Stimulated activated naive CD8-positive, alpha-beta T cell treated with anti-CD3 and anti-CD28 coated beads, Interleukin-15, Interleukin-2, amounts not matched to agents 100 U/mL and 50 U/mL, for 24 hours (primary cell): ENCODE data around the gene C17orf50.
A peak's percentile ranks its signal among the peaks of the same experiment; 100 is the strongest.

Experiments
- ATAC-seq: fragments of 150-1000 bp; cut with Tn5 transposase; one replicate; pipeline ENCODE4 v1.10.0; 2021
- DNase-seq: peaks from one replicate; pipeline ENCODE4 v3.0.0; 2021

Gene C17orf50

GRCh38 chr17:35752945-35753764 lies 7.5 kb upstream of the C17orf50 start, which contains the start of gene GAS2L2:
Gene GAS2L2 (minus strand): TSS chr17:35753239. CDS start chr17:35752850, 389 bp downstream.
- ATAC-seq (no peak), DNase-seq (no peak)

- DNase-seq (no peak), ATAC-seq (no peak)
These were observed 3.4 kb upstream of the C17orf50 start for GRCh38 chr17:35757243-35757642.

- ATAC-seq, result no peak
- no peak for DNase-seq
These were observed 914 bp downstream of the C17orf50 start for GRCh38 chr17:35761601-35762000.

GRCh38 chr17:35763767-35764122 lies 3.1 kb downstream of the C17orf50 start:
- ATAC-seq, result no peak
- DNase-seq, result no peak

GRCh38 chr17:35764123-35764991 lies 3.7 kb downstream of the C17orf50 start:
- DNase-seq, result peak; percentile 94
- ATAC-seq, result peak; percentile 96

GRCh38 chr17:35765086-35765710 lies 4.5 kb downstream of the C17orf50 start:
- no peak for DNase-seq
- ATAC-seq, result no peak

GRCh38 chr17:35765756-35766488 lies 5.2 kb downstream of the C17orf50 start:
- DNase-seq (no peak), ATAC-seq (no peak)

- DNase-seq (no peak), ATAC-seq (no peak)
These were observed 5.8 kb downstream of the C17orf50 start for GRCh38 chr17:35766489-35766877.

- ATAC-seq (no peak), DNase-seq (peak; percentile 27)
These were observed 6.3 kb downstream of the C17orf50 start for GRCh38 chr17:35766903-35767510.

GRCh38 chr17:35768797-35769196 lies 8.1 kb downstream of the C17orf50 start:
- DNase-seq (no peak), ATAC-seq (no peak)

GRCh38 chr17:35769895-35770486 lies 9.3 kb downstream of the C17orf50 start:
- DNase-seq (no peak), ATAC-seq (no peak)

- ATAC-seq (no peak), DNase-seq (no peak)
These were observed 12.4 kb downstream of the C17orf50 start for GRCh38 chr17:35773129-35773528.

GRCh38 chr17:35773679-35774425 lies 13.2 kb downstream of the C17orf50 start:
- DNase-seq, result no peak
- ATAC-seq, result no peak

- DNase-seq (no peak), ATAC-seq (no peak)
These were observed 13.8 kb downstream of the C17orf50 start for GRCh38 chr17:35774499-35774898.

GRCh38 chr17:35775039-35775438 lies 14.4 kb downstream of the C17orf50 start:
- ATAC-seq (no peak), DNase-seq (no peak)

- no peak for ATAC-seq
These were observed 14.9 kb downstream of the C17orf50 start for GRCh38 chr17:35775583-35775982.

GRCh38 chr17:35778641-35779196 lies 18.0 kb downstream of the C17orf50 start:
- DNase-seq, result no peak
- peak; percentile 9 for ATAC-seq

More at GRCh38 chr17:35775583-35775982, 14.9 kb downstream of the C17orf50 start:
- no peak for DNase-seq

GRCh38 chr17:35780950-35781349 lies 20.3 kb downstream of the C17orf50 start:
- no peak for DNase-seq
- no peak for ATAC-seq

GRCh38 chr17:35784895-35785294 lies 24.2 kb downstream of the C17orf50 start:
- DNase-seq (no peak), ATAC-seq (no peak)

- no peak for ATAC-seq
- DNase-seq, result no peak
These were observed 26.3 kb downstream of the C17orf50 start for GRCh38 chr17:35786941-35787432.
